Forelimb muscle (tissue), 1 donor: ENCODE results near the gene ABCA7. TPM values are rescaled to one million over a fixed set of nuclear protein-coding genes. Genes with fewer than 3 reads are reported as not detected.

ENCODE experiments used
- DNase-seq: peaks from one replicate; pipeline ENCODE4 v3.0.0-alpha.2; 2013; ENCODE audit warnings: low read depth
- polyA plus RNA-seq: library from polyadenylated mRNA; unstranded; fragments of 120-200 nt; gene quantifications from one replicate; pipeline ENCODE4 v1.2.1, GENCODE V29; 2013; ENCODE audit not compliant: insufficient read length

ABCA7 gene
- polyA plus RNA-seq, 1 donor: 20.6 TPM

GRCh38 chr19:1103708-1104310 is 63.9 kb downstream of the ABCA7 start, which contains the start of gene GPX4:
TSS of gene GPX4 (plus strand) at chr19:1103994. CDS start at chr19:1104044, 50 bp downstream.
- DNase-seq: peak; percentile 96

- no peak for DNase-seq
Observed at GRCh38 chr19:1104311-1105007, 64.6 kb downstream of the ABCA7 start.

GRCh38 chr19:1105008-1105872 is 65.3 kb downstream of the ABCA7 start:
- no peak for DNase-seq

GRCh38 chr19:1105873-1106840 is 66.2 kb downstream of the ABCA7 start:
- no peak for DNase-seq

DNA sequence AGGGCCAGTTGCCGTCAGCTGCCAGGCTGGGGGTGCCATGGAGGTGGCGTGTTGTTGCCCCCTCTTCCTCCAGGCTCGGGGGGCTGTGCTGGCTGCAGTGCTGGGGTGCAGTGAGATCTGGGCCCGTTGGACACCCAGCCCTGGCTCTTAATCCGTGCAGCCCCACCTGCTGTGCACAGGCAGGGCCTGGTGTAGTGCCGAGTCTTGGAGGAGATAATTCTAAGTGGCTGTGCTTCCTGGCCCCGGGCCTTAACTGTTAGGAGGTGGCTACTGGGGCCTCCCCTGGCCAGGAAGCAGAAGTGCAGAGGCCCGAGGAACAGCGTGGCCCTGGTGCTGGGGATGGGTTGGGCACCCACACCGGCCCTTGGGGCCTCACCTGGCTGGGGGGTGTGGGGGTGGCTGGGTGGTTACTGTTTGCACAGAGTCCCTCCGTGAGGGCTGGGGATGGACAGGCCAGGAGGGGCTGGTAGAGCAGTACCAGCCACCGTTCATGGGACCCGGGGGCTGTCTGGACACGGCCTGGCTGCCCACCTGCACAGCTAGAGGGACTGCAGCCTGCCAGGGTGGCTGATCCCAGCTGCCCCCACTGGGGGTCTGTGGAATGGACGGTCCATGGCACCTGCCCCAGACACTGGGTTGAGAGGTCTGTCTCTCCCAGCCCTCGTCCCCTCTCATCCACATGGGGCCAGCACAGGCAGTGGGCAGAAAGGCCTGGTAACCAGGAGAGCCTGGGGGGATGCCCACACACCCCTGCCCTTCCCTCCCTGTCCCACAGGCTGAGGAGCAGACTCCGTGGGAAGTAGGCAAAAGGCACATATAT is 67.1 kb downstream of the ABCA7 start:
- no peak for DNase-seq

DNA sequence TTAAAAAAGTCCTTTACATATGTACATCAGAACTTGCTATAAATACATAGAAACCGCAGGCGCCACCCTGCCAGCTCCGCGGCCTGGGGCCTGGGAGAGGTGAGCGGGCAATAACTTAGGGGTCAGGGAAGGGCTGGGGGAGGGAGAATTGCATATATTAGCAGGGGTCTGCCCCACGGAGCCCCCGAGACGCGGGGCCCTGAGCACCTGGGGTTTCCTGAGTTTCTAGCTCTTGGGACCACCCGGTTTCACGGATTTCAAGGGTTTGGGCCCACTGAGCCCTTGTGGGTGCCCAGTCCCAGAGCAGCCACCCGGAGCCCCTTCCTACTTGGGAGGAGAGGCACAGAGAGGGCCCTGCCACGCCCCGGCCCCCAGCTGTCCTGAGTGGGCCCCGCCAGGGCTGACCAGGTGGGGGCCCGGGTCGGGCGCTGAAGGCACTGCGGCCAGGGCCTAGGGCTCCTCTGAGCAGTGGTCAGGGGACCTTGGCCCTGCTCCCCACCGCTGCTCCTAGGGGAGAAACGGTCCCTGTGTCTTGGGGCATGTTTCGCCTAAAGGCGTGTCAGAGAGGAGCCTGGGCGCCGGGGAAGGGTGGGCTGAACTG is 67.9 kb downstream of the ABCA7 start:
- DNase-seq: no peak

GRCh38 chr19:1108291-1109031 is 68.6 kb downstream of the ABCA7 start:
- no peak for DNase-seq

DNA sequence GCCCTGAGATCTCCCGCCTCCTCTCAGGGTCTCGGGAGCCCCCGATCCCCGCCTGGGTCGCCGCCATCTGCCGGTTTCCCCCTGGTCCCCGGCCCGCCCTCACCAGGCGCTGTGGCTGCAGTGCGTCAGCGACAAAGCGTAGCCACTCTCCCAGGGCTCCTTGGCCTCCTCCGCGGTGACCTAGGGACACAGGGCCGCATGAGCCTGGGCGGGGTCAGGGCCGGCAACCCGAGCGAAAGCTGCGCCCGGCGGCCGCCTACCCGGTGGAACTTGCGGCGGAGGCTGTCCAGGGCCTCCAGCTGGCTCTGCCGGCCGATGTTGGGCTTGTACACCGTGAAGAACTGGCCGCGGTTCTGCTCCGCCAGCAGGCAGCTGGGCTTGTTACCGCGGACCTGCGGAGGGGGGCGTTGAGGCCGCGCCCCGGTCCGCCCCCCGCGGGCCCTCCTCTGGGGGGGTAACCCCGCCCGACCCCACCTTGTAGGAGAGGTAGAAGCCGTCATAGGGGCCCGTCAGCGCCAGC is 69.2 kb downstream of the ABCA7 start:
- DNase-seq: no peak

- no peak for DNase-seq
Observed at GRCh38 chr19:1109697-1110671, 70.1 kb downstream of the ABCA7 start.

GRCh38 chr19:1110809-1111640 is 71.1 kb downstream of the ABCA7 start:
- DNase-seq: no peak

DNA sequence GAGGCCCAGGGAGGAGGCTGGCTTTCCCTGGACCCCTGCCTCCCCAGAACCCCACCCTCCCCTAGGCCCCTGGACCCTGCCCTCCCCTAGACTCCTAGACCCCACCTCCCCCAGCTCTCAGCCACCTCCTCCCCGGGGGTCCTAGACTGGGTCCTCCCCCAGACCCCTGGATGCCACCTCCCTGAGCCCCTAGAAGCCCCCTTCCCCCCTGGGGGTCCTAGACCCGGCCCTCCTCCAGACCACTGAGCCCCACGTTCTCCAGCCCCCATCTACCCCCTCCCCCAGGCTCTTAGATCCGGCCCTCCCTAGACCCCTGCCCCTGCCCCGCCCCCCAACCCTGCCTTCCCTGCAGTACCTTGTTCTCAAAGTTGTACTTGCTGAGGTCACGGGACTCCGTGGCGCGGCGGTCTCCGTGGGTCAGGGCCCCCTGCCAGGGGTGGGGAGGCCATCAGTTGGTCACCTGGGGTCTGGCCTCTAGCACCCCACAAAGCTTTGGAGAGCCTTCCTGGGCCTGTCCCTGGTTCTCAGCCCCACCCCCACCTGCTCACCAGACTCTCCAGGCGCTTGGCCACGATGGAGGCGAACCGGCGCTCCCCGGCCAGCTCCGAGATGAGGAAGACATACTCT is 71.8 kb downstream of the ABCA7 start:
- DNase-seq: no peak

GRCh38 chr19:1112268-1113029 is 72.5 kb downstream of the ABCA7 start:
- no peak for DNase-seq

DNA sequence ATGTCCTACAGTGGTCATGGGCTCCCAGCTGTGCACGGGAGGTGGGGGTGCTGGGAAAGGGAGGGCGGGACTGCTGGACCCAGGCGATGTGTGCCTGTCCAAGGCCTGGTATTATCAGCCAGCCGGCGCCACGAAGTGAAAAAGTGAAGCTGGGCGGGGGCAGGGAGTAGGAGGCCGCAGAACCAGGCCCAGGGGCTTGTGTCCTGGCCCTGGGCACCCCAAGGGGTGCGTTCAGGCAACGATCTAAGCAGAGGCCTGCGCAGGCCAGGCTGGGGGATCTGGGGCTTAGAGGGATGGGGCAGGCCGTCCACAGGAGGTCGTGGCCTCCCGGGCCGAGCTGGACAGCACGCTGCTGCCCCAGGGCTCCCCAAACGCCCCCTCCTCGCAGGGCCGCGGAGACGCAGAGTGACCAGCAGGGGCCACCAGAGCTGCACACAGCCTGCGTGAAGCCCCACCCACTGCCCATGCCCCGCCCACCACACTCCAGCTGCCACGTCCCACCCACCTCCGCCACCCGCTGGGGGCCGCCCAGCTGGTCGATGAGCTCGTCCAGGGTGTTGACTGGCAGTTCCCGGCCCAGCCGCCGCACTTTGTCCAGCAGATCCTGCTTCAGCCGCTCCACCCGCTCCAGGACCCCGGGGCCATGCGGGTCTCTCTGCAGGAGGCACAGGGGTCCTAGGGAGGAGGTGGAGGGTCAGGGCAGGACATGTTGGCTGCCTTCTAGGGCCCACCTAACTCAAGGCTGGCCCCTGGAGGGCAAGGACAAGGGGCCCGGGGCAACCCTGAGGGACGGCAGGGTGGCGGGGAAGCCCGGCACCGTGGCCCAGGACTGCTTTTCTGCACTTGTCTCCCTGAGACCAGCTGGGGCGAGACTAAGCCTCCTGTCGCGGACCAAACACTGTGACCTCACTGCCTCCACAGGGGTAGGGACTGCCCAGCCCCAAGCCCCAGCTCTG is 73.4 kb downstream of the ABCA7 start:
- no peak for DNase-seq

GRCh38 chr19:1113986-1114483 is 74.1 kb downstream of the ABCA7 start:
- DNase-seq: no peak
